Measurements from ENCODE around the gene PRKCA. TPM values are rescaled to one million over a fixed set of nuclear protein-coding genes. Genes with fewer than 3 reads are reported as not detected.
"Not testable (repeated sequence)": the region's sequence is repeated elsewhere in the genome, so short reads cannot be mapped to it uniquely, and the experiment has no call there.

PRKCA gene
- total RNA-seq, 4 donors from 2014 or later: 9.8 to 25.6 (median 12.2) TPM

- Histone ChIP-seq H3K36me3 (no peaks in the 10 kb centered on the region), H3K4me3 (no peak overlapping the region), H3K4me1 (peaks cover 2% of the 10 kb centered on the region), H3K9me3 (no peaks in the 10 kb centered on the region), H3K27ac (no peak overlapping the region), H3K27me3 (no peaks in the 10 kb centered on the region)
- no peak for TF ChIP-seq POLR2AphosphoS5 (IDR thresholded peaks at IDR 0.05)
- TF ChIP-seq EP300 (IDR thresholded peaks at IDR 0.05): no peak
- TF ChIP-seq CTCF (IDR thresholded peaks at IDR 0.05): no peak
- no peak for TF ChIP-seq POLR2A (IDR thresholded peaks at IDR 0.05)
- DNase-seq (ENCODE audit: low spot score in 2 of 2): no peak
- 90% methylated on average over 1 of the region's 1 CpG for WGBS
These were observed 148.4 kb downstream of the PRKCA start for GRCh38 chr17:66450852-66451158.

- TF ChIP-seq EP300 (IDR thresholded peaks at IDR 0.05): no peak
- no peak for TF ChIP-seq POLR2A (IDR thresholded peaks at IDR 0.05)
- no peak for TF ChIP-seq CTCF (IDR thresholded peaks at IDR 0.05)
- TF ChIP-seq POLR2AphosphoS5 (IDR thresholded peaks at IDR 0.05): no peak
- H3K27ac ChIP-seq: no peak overlapping the region
- H3K4me1 ChIP-seq: peaks cover 2% of the 10 kb centered on the region
- WGBS: 82% methylated on average over 15 of the region's 15 CpGs
- H3K27me3 ChIP-seq: no peaks in the 10 kb centered on the region
- no peak for DNase-seq (ENCODE audit: low spot score in 2 of 2)
- H3K36me3 ChIP-seq: no peaks in the 10 kb centered on the region
- no peaks in the 10 kb centered on the region for H3K9me3 ChIP-seq
- H3K4me3 ChIP-seq: no peak overlapping the region
These were observed 149.1 kb downstream of the PRKCA start for GRCh38 chr17:66451188-66452149.

GRCh38 chr17:66455060-66455459 lies 152.6 kb downstream of the PRKCA start:
- WGBS: 88% methylated on average over 10 of the region's 10 CpGs
- TF ChIP-seq POLR2AphosphoS5 (IDR thresholded peaks at IDR 0.05): no peak
- no peak for TF ChIP-seq EP300 (IDR thresholded peaks at IDR 0.05)
- no peak for TF ChIP-seq CTCF (IDR thresholded peaks at IDR 0.05)
- no peak for TF ChIP-seq POLR2A (IDR thresholded peaks at IDR 0.05)
- H3K36me3 ChIP-seq: no peaks in the 10 kb centered on the region
- H3K27me3 ChIP-seq: no peaks in the 10 kb centered on the region
- H3K4me3 ChIP-seq: no peak overlapping the region
- peaks cover 7% of the 10 kb centered on the region for H3K4me1 ChIP-seq
- H3K9me3 ChIP-seq: no peaks in the 10 kb centered on the region
- no peak for DNase-seq (ENCODE audit: low spot score in 2 of 2)
- no peak overlapping the region for H3K27ac ChIP-seq

- H3K27me3 ChIP-seq; H3K27ac ChIP-seq; DNase-seq (ENCODE audit: low spot score in 2 of 2); H3K4me3 ChIP-seq; H3K9me3 ChIP-seq; H3K36me3 ChIP-seq: not testable (repeated sequence)
- 100% methylated on average over 3 of the region's 3 CpGs for WGBS
- H3K4me1 ChIP-seq: peaks cover 27% of the 10 kb centered on the region
These were observed 155.1 kb downstream of the PRKCA start for GRCh38 chr17:66457499-66457898.

GRCh38 chr17:66458782-66459181 lies 156.4 kb downstream of the PRKCA start:
- no peak for DNase-seq (ENCODE audit: low spot score in 2 of 2)
- 97% methylated on average over 4 of the region's 4 CpGs for WGBS
- H3K9me3 ChIP-seq: no peaks in the 10 kb centered on the region
- TF ChIP-seq CTCF (IDR thresholded peaks at IDR 0.05): no peak
- no peak for TF ChIP-seq POLR2AphosphoS5 (IDR thresholded peaks at IDR 0.05)
- no peak for TF ChIP-seq EP300 (IDR thresholded peaks at IDR 0.05)
- no peak for TF ChIP-seq POLR2A (IDR thresholded peaks at IDR 0.05)
- no peak overlapping the region for H3K27ac ChIP-seq
- no peak overlapping the region for H3K4me3 ChIP-seq
- H3K27me3 ChIP-seq: no peaks in the 10 kb centered on the region
- peaks cover 36% of the 10 kb centered on the region for H3K4me1 ChIP-seq
- H3K36me3 ChIP-seq: no peaks in the 10 kb centered on the region

All from suprapubic skin (tissue), 4 donors.